ENCODE data around the gene SLC22A17. TPM values are rescaled to one million over a fixed set of nuclear protein-coding genes. Genes with fewer than 3 reads are reported as not detected.

The SLC22A17 gene
- total and polyA plus RNA-seq, 2 of the 13 experiments (the other 11 are each of a cell fraction or from before 2014, with no cell fraction given), result 0.95 to 1.1 TPM

GRCh38 chr14:23306412-23307145 lies 46.1 kb downstream of the SLC22A17 start, which contains the start of gene BCL2L2 (continued):
- TF ChIP-seq ZNF281 (CRISPR knock-in tag; IDR thresholded peaks at IDR 0.05; ENCODE audit: borderline replicate concordance) (peak; percentile 77), NR1H2 (CRISPR knock-in tag; IDR thresholded peaks at IDR 0.05; ENCODE audit: borderline replicate concordance, low read depth) (peak; percentile 66; the same call in 1 of the 2 replicates), RXRA (CRISPR knock-in tag; IDR thresholded peaks at IDR 0.05) (peak; percentile 84), E2F2 (CRISPR knock-in tag; IDR thresholded peaks at IDR 0.05; ENCODE audit: borderline replicate concordance) (peak; percentile 94; the same call in 1 of the 2 replicates), ZNF788 (CRISPR knock-in tag; IDR thresholded peaks at IDR 0.05; ENCODE audit: borderline replicate concordance) (peak; percentile 99), SOX13 (IDR thresholded peaks at IDR 0.05) (peak; percentile 77; the same call in 1 of the 2 replicates), SOX13 (CRISPR knock-in tag; conservative IDR thresholded peaks at IDR 0.05 in 1 of 2, IDR thresholded peaks at IDR 0.05 in 1 of 2) (peak in 1 of 2 experiments; percentile 65; a peak in 3 of 4 replicates), POGZ (CRISPR knock-in tag; IDR thresholded peaks at IDR 0.05) (peak; percentile 98), MLXIP (CRISPR knock-in tag; IDR thresholded peaks at IDR 0.05; ENCODE audit: borderline replicate concordance) (no peak), ZNF33A (CRISPR knock-in tag; IDR thresholded peaks at IDR 0.05; ENCODE audit: borderline replicate concordance) (no peak), ZNF850 (CRISPR knock-in tag; conservative IDR thresholded peaks at IDR 0.05) (no peak), ZNF670 (CRISPR knock-in tag; IDR thresholded peaks at IDR 0.05; ENCODE audit: borderline replicate concordance) (no peak), MIER3 (CRISPR knock-in tag; IDR thresholded peaks at IDR 0.05; ENCODE audit: borderline replicate concordance) (peak; percentile 97), SAFB2 (CRISPR knock-in tag; IDR thresholded peaks at IDR 0.05; ENCODE audit: borderline replicate concordance, low read depth) (peak; percentile 55; the same call in 1 of the 2 replicates), ZNF143 (CRISPR knock-in tag; IDR thresholded peaks at IDR 0.05) (peak; percentile 52; the same call in 1 of the 2 replicates), KLF16 (CRISPR knock-in tag; IDR thresholded peaks at IDR 0.05) (peak in 1 of 2 experiments; percentile 92; a peak in 2 of 4 replicates), SRY (CRISPR knock-in tag; IDR thresholded peaks at IDR 0.05) (no peak), NFE2L2 (IDR thresholded peaks at IDR 0.05; ENCODE audit: low read length) (peak; percentile 13; the same call in 1 of the 2 replicates), YY1 (IDR thresholded peaks at IDR 0.05; ENCODE audit: insufficient read depth, insufficient replicate concordance, low read depth, low read length) (peak; percentile 75), SNRNP70 (IDR thresholded peaks at IDR 0.05; ENCODE audit: low read depth, low read length) (no peak), RXRB (CRISPR knock-in tag; IDR thresholded peaks at IDR 0.05; ENCODE audit: borderline replicate concordance) (peak; percentile 96; the same call in 1 of the 2 replicates), ZFP36 (IDR thresholded peaks at IDR 0.05; ENCODE audit: borderline replicate concordance, low read depth, low read length, partially characterized antibody) (no peak)
